Keratinocyte (primary cell): ENCODE results near the gene PLB1.

Experiments
- EZH2 ChIP-seq: IDR thresholded peaks from one replicate; pipeline ENCODE4 v1.6.1; 2012; ENCODE audit warnings: inconsistent platforms, mild to moderate bottlenecking, low read length, moderate library complexity
- TF ChIP-seq, protein P1 (sequence below), 3 experiments: IDR thresholded peaks in 1 of 3; conservative IDR thresholded peaks in 1 of 3; optimal IDR thresholded peaks in 1 of 3; 2 replicates in 2 of 3; 3 replicates in 1 of 3; pipeline versions ENCODE3 to v1.5.1; 2011; ENCODE audit warnings: low read length in 3 of 3, mild to moderate bottlenecking in 3 of 3, moderate library complexity in 2 of 3, control low read depth in 1 of 3, inconsistent platforms in 1 of 3; ENCODE audit not compliant: insufficient read depth in 2 of 3; ENCODE audit errors: extremely low read depth in 1 of 3

DNA sequence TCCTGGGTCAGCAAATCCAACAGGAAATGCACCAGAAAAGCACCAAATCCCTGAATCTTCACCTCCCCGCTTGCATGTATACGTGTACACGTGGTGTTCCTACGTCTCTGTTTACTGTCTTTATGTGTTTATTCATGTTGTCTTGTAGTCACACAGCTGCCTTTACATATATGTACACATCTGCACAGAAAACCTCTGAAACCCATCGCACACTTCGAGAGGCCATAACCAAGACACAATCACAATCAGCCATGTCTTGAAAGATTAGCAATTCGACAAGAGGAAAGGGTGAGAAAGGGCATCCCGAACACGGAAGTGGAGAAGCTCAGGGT lies 98.1 kb downstream of the PLB1 start:
- TF ChIP-seq EZH2, result no peak
- TF ChIP-seq, protein P1, sequence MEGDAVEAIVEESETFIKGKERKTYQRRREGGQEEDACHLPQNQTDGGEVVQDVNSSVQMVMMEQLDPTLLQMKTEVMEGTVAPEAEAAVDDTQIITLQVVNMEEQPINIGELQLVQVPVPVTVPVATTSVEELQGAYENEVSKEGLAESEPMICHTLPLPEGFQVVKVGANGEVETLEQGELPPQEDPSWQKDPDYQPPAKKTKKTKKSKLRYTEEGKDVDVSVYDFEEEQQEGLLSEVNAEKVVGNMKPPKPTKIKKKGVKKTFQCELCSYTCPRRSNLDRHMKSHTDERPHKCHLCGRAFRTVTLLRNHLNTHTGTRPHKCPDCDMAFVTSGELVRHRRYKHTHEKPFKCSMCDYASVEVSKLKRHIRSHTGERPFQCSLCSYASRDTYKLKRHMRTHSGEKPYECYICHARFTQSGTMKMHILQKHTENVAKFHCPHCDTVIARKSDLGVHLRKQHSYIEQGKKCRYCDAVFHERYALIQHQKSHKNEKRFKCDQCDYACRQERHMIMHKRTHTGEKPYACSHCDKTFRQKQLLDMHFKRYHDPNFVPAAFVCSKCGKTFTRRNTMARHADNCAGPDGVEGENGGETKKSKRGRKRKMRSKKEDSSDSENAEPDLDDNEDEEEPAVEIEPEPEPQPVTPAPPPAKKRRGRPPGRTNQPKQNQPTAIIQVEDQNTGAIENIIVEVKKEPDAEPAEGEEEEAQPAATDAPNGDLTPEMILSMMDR (optimal IDR thresholded peaks at IDR 0.05 in 1 of 3, IDR thresholded peaks at IDR 0.05 in 1 of 3, conservative IDR thresholded peaks at IDR 0.05 in 1 of 3; ENCODE audit: extremely low read depth in 1 of 3, insufficient read depth in 2 of 3, low read length in 3 of 3), result no peak
